ENCODE results near the gene OBP2A.

OBP2A gene

GRCh38 chr9:135580664-135581380 lies 34.9 kb downstream of the OBP2A start:
- no peak for DNase-seq

GRCh38 chr9:135581636-135582426 lies 35.9 kb downstream of the OBP2A start:
- DNase-seq = no peak

GRCh38 chr9:135582541-135582940 lies 36.6 kb downstream of the OBP2A start:
- DNase-seq = no peak

GRCh38 chr9:135582966-135583687 lies 37.2 kb downstream of the OBP2A start:
- no peak for DNase-seq

- no peak for DNase-seq
Measured at GRCh38 chr9:135583688-135584011, 37.7 kb downstream of the OBP2A start.

- DNase-seq = no peak
Measured at GRCh38 chr9:135584371-135584770, 38.4 kb downstream of the OBP2A start.

GRCh38 chr9:135584934-135585333 lies 39.0 kb downstream of the OBP2A start:
- no peak for DNase-seq

- no peak for DNase-seq
Measured at GRCh38 chr9:135586601-135587109, 40.7 kb downstream of the OBP2A start.

GRCh38 chr9:135587658-135588057 lies 41.7 kb downstream of the OBP2A start:
- DNase-seq = no peak

- DNase-seq = no peak
Measured at GRCh38 chr9:135588371-135588770, 42.4 kb downstream of the OBP2A start.

- no peak for DNase-seq
Measured at GRCh38 chr9:135588886-135589595, 43.1 kb downstream of the OBP2A start.

- no peak for DNase-seq
Measured at GRCh38 chr9:135589596-135590485, 43.9 kb downstream of the OBP2A start.

- no peak for DNase-seq
Measured at GRCh38 chr9:135590486-135591079, 44.7 kb downstream of the OBP2A start.

- no peak for DNase-seq
Measured at GRCh38 chr9:135591506-135592330, 45.8 kb downstream of the OBP2A start.

GRCh38 chr9:135592331-135592590 lies 46.3 kb downstream of the OBP2A start:
- DNase-seq = no peak

GRCh38 chr9:135592625-135593024 lies 46.7 kb downstream of the OBP2A start:
- DNase-seq = no peak

- DNase-seq = no peak
Measured at GRCh38 chr9:135596211-135596610, 50.3 kb downstream of the OBP2A start.

Measured in NCI-H2171 (cell line).